H9 (cell line): ENCODE results near the gene MSH6. TPM values are rescaled to one million over a fixed set of nuclear protein-coding genes. Genes with fewer than 3 reads are reported as not detected.

ENCODE experiments used
- DNase-seq: peaks from one replicate; pipeline ENCODE4 v3.0.0-alpha.2; 2017
- H2AFZ ChIP-seq: one replicate; pipeline ENCODE4 v1.6.1; 2013; ENCODE audit warnings: mild to moderate bottlenecking, low read length, control low read depth, moderate library complexity
- H2AK5ac ChIP-seq: 2 replicates; pipeline ENCODE4 v1.6.1; 2013; ENCODE audit warnings: low read length, control low read depth, mixed read lengths; ENCODE audit not compliant: insufficient read length
- H2BK120ac ChIP-seq: one replicate; pipeline ENCODE4 v1.6.1; 2013; ENCODE audit warnings: low read depth, mild to moderate bottlenecking, low read length, control low read depth, inconsistent platforms; ENCODE audit not compliant: poor library complexity, severe bottlenecking
- H2BK12ac ChIP-seq: 2 replicates; pipeline ENCODE4 v1.6.1; 2013; ENCODE audit warnings: low read length, control low read depth, mixed read lengths, low read depth; ENCODE audit not compliant: insufficient read length
- H2BK15ac ChIP-seq: 2 replicates; pipeline ENCODE4 v1.6.1; 2013; ENCODE audit warnings: low read depth, low read length, control low read depth
- H2BK20ac ChIP-seq: one replicate; pipeline ENCODE4 v1.6.1; 2013; ENCODE audit warnings: low read depth, mild to moderate bottlenecking, low read length, control low read depth, inconsistent platforms; ENCODE audit not compliant: poor library complexity, severe bottlenecking
- H2BK5ac ChIP-seq: 2 replicates; pipeline ENCODE4 v1.6.1; 2013; ENCODE audit warnings: low read length, control low read depth, mixed read lengths; ENCODE audit not compliant: insufficient read length
- H3K14ac ChIP-seq: 2 replicates; pipeline ENCODE4 v1.6.1; 2013; ENCODE audit warnings: low read length, control low read depth; ENCODE audit not compliant: insufficient read depth
- H3K18ac ChIP-seq: 2 replicates; pipeline ENCODE4 v1.6.1; 2013; ENCODE audit warnings: low read depth, mild to moderate bottlenecking, mixed read lengths, low read length, control low read depth; ENCODE audit not compliant: insufficient read length
- H3K23ac ChIP-seq: 2 replicates; pipeline ENCODE4 v1.6.1; 2013; ENCODE audit warnings: low read length, control low read depth, mixed read lengths, low read depth; ENCODE audit not compliant: insufficient read length
- H3K23me2 ChIP-seq: 2 replicates; pipeline ENCODE4 v1.6.1; 2013; ENCODE audit warnings: low read depth, mild to moderate bottlenecking, mixed read lengths, low read length, control low read depth; ENCODE audit not compliant: insufficient read length, poor library complexity, severe bottlenecking
- H3K27ac ChIP-seq: 2 replicates; pipeline ENCODE4 v1.5.1; 2013; ENCODE audit warnings: low read length, control low read depth, mixed read lengths, low read depth; ENCODE audit not compliant: insufficient read length
- H3K27me3 ChIP-seq: 2 replicates; pipeline ENCODE4 v1.6.1; 2013; ENCODE audit warnings: low read length, control low read depth, inconsistent platforms; ENCODE audit not compliant: insufficient read depth
- H3K4ac ChIP-seq: 2 replicates; pipeline ENCODE4 v1.6.1; 2013; ENCODE audit warnings: low read depth, mild to moderate bottlenecking, control low read depth, inconsistent platforms, low read length, moderate library complexity
- H3K4me1 ChIP-seq: 2 replicates; pipeline ENCODE4 v1.6.1; 2013; ENCODE audit warnings: low read length, control low read depth, inconsistent platforms; ENCODE audit not compliant: insufficient read depth
- H3K4me2 ChIP-seq: 2 replicates; pipeline ENCODE4 v1.6.1; 2013; ENCODE audit warnings: low read length, control low read depth, mixed read lengths; ENCODE audit not compliant: insufficient read length, insufficient read depth
- H3K56ac ChIP-seq: 2 replicates; pipeline ENCODE4 v1.6.1; 2013; ENCODE audit warnings: low read depth, mild to moderate bottlenecking, mixed read lengths, low read length, control low read depth; ENCODE audit not compliant: insufficient read length
- H3K79me1 ChIP-seq: 2 replicates; pipeline ENCODE4 v1.6.1; 2013; ENCODE audit warnings: low read depth, mild to moderate bottlenecking, moderate library complexity, low read length, control low read depth, inconsistent platforms; ENCODE audit not compliant: insufficient read depth, poor library complexity, severe bottlenecking
- H3K79me2 ChIP-seq: 2 replicates; pipeline ENCODE4 v1.6.1; 2013; ENCODE audit warnings: low read length, control low read depth, inconsistent platforms; ENCODE audit not compliant: insufficient read depth
- H3K9ac ChIP-seq: 2 replicates; pipeline ENCODE4 v1.6.1; 2013; ENCODE audit warnings: low read length, control low read depth, mixed read lengths; ENCODE audit not compliant: insufficient read length; ENCODE audit errors: extremely low read depth
- H3K9me3 ChIP-seq: one replicate; pipeline ENCODE4 v1.6.1; 2013; ENCODE audit warnings: low read depth, low read length, inconsistent platforms; ENCODE audit not compliant: control insufficient read depth
- H3T11ph ChIP-seq: one replicate; pipeline ENCODE4 v1.6.1; 2013; ENCODE audit warnings: mild to moderate bottlenecking, low read length, control low read depth, inconsistent platforms
- H4K20me1 ChIP-seq: one replicate; pipeline ENCODE4 v1.6.1; 2013; ENCODE audit not compliant: control insufficient read depth, insufficient read length, insufficient read depth
- H4K5ac ChIP-seq: 2 replicates; pipeline ENCODE4 v1.6.1; 2013; ENCODE audit warnings: low read depth, mild to moderate bottlenecking, mixed read lengths, low read length, control low read depth; ENCODE audit not compliant: insufficient read length
- H4K8ac ChIP-seq: replicated peaks from 2 replicates; pipeline ENCODE4 v1.6.1; 2013; ENCODE audit warnings: low read length, control low read depth, mixed read lengths, low read depth; ENCODE audit not compliant: insufficient read length
- H4K91ac ChIP-seq: 2 replicates; pipeline ENCODE4 v1.6.1; 2013; ENCODE audit warnings: low read depth, mild to moderate bottlenecking, moderate library complexity, mixed read lengths, low read length, control low read depth; ENCODE audit not compliant: insufficient read length
- H3K27ac Mint-ChIP-seq, 3 experiments: 2 replicates in 2 of 3; 3 replicates in 1 of 3; pipeline ENCODE4 v1.8.0; 2020 to 2021; ENCODE audit warnings: mixed read lengths in 3 of 3, mild to moderate bottlenecking in 1 of 3, moderate library complexity in 1 of 3
- H3K27me3 Mint-ChIP-seq: 2 replicates; pipeline ENCODE4 v1.8.0; 2021; ENCODE audit warnings: low read depth, mild to moderate bottlenecking, moderate library complexity, mixed read lengths
- H3K36me3 Mint-ChIP-seq, 3 experiments: 2 replicates in 2 of 3; 3 replicates in 1 of 3; pipeline ENCODE4 v1.8.0; 2020 to 2021; ENCODE audit warnings: low read depth in 3 of 3, mixed read lengths in 3 of 3; ENCODE audit not compliant: insufficient read depth in 1 of 3
- H3K4me1 Mint-ChIP-seq, 2 experiments: 2 replicates each; pipeline ENCODE4 v1.8.0; 2020; ENCODE audit warnings: mixed read lengths in 2 of 2
- H3K4me3 Mint-ChIP-seq, 2 experiments: 2 replicates in 1 of 2; 3 replicates in 1 of 2; pipeline ENCODE4 v1.8.0; 2020 to 2021; ENCODE audit warnings: mild to moderate bottlenecking in 2 of 2, mixed read lengths in 2 of 2, moderate library complexity in 1 of 2
- H3K9me3 Mint-ChIP-seq, 2 experiments: 2 replicates in 1 of 2; 3 replicates in 1 of 2; pipeline ENCODE4 v1.8.0; 2020; ENCODE audit warnings: mild to moderate bottlenecking in 2 of 2, mixed read lengths in 2 of 2, moderate library complexity in 1 of 2
- CTCF ChIP-seq: fragments of 200-600 bp; sonication (generic); conservative IDR thresholded peaks from 3 replicates; pipeline ENCODE4 v1.8.0; 2021; ENCODE audit warnings: antibody characterized with exemption, mild to moderate bottlenecking
- WGBS: extraction: QIAGEN DNeasy Blood & Tissue Kit; methylation state at CpG from one replicate; pipeline ENCODE4 v1.1.7; 2013; ENCODE audit warnings: missing lambda C conversion rate, low lambda C conversion rate, mixed read lengths; ENCODE audit not compliant: insufficient read length; ENCODE audit errors: extremely low coverage; 5-methylcytosine and 5-hydroxymethylcytosine counted together
- total RNA-seq: library from RNA; stranded (reverse); gene quantifications from 2 replicates; pipeline ENCODE4 v1.2.1, GENCODE V29; 2021

Gene MSH6
- total RNA-seq, 1 experiment from 2014 or later: 303 TPM

- no CpG with 5 or more reads among the region's 3 CpGs for WGBS
- DNase-seq: no peak
- Histone ChIP-seq H3K14ac (no peak overlapping the region), H4K5ac (no peak overlapping the region), H3K27me3 (no peaks in the 10 kb centered on the region), H3K9ac (no peak overlapping the region), H3K23ac (no peak overlapping the region), H2AK5ac (no peak overlapping the region), H3K4me2 (no peak overlapping the region), H4K91ac (no peak overlapping the region), H3K18ac (no peak overlapping the region), H4K8ac (no peak overlapping the region), H3T11ph (no peak overlapping the region), H3K4ac (no peak overlapping the region), H3K79me1 (peaks cover 8% of the 10 kb centered on the region), H4K20me1 (no peaks in the 10 kb centered on the region), H3K79me2 (peaks cover 5% of the 10 kb centered on the region; the same call in 1 of the 2 replicates), H3K9me3 (no peaks in the 10 kb centered on the region), H2BK120ac (no peak overlapping the region), H2BK12ac (no peak overlapping the region), H2BK15ac (no peak overlapping the region), H3K56ac (no peak overlapping the region), H2AFZ (no peak overlapping the region), H3K4me1 (no peaks in the 10 kb centered on the region), H2BK5ac (no peak overlapping the region), H2BK20ac (no peak overlapping the region), H3K27ac (no peak overlapping the region), H3K23me2 (no peaks in the 10 kb centered on the region)
- Mint-ChIP-seq H3K27ac (no peak overlapping the region), H3K27me3 (no peaks in the 10 kb centered on the region), H3K4me3 (no peak overlapping the region), H3K9me3 (no peaks in the 10 kb centered on the region), H3K4me1 (no peaks in the 10 kb centered on the region; a peak in 1 of 4 replicates), H3K36me3 (peaks cover 68 to 98% (median 93%) of the 10 kb centered on the region in 3 experiments)
- TF ChIP-seq CTCF: no peak
Observed at GRCh38 chr2:47801118-47801517, 18.2 kb downstream of the MSH6 start.
